G401 (cell line): ENCODE data around the gene PNKD. TPM values are rescaled to one million over a fixed set of nuclear protein-coding genes. Genes with fewer than 3 reads are reported as not detected.
A peak's percentile ranks its signal among the peaks of the same experiment; 100 is the strongest.

ENCODE experiments used
- DNase-seq: peaks from one replicate; pipeline ENCODE4 v3.0.0-alpha.2; 2015; ENCODE audit warnings: low spot score
- in situ Hi-C: cut with HindIII; loops from 2 replicates; pipeline ENCODE4 v1.10.0; 2016; ENCODE audit warnings: low sequenced_read_pairs, mixed read lengths
- total RNA-seq: library from RNA; depleted of rRNA; stranded (reverse); fragments of >200 nt; shearing (Covaris generic); gene quantifications from 2 replicates; pipeline ENCODE4 v1.2.3, GENCODE V29; 2014

Gene PNKD
- total RNA-seq, 1 experiment from 2014 or later: 37.5 TPM

DNA sequence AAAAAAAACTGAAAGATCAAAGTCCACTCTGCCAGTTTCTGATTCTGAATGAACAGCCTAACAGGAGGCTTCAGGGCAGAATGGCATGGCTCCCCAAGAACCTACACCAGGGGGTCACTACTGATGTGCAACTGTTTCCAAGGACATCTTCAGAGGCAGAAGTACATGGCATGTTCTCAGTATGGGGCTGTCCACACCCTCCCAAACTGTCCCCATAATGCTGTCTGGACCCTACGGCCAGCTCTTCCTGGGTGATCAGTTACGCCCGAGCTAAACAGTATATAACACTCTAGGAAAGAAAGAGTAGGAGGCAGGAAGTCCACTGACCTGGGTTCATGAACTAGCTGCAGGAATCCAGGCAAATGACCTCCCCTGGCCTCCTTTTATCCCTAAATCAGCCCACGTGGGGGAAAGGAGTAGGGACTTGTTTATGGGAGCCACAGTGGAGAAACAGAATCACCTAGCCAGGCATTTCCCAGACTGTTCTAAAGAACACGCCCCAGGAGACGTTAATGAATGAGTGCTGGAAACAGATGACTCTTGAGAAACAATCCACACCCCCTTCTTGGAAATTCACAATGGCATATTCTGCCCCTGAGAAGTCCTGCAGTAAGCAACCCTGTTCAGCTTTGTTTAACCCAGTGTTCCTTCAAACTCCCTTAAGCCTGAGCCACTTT is 19.5 kb downstream of the PNKD start:
- peak; percentile 10 for DNase-seq
- in situ Hi-C loops: no loop called here

- peak; percentile 11 for DNase-seq
- in situ Hi-C loops: no loop called here
Measured at GRCh38 chr2:218290316-218291261, 20.3 kb downstream of the PNKD start.

- in situ Hi-C loops: no loop called here
Measured at GRCh38 chr2:218291318-218292047, 21.2 kb downstream of the PNKD start.

GRCh38 chr2:218292048-218293014 is 22.0 kb downstream of the PNKD start, which contains the start of gene TMBIM1:
Gene TMBIM1 (minus strand): TSS chr2:218292503. CDS start chr2:218282141, 10,362 bp downstream.
- in situ Hi-C loops: no loop called here
- DNase-seq: peak; percentile 41

More at GRCh38 chr2:218291318-218292047, 21.2 kb downstream of the PNKD start:
- peak; percentile 12 for DNase-seq

GRCh38 chr2:218293715-218294429 is 23.6 kb downstream of the PNKD start:
- no peak for DNase-seq
- in situ Hi-C loops: no loop called here

- in situ Hi-C loops: no loop called here
- DNase-seq: no peak
Measured at GRCh38 chr2:218294430-218295022, 24.2 kb downstream of the PNKD start.

DNA sequence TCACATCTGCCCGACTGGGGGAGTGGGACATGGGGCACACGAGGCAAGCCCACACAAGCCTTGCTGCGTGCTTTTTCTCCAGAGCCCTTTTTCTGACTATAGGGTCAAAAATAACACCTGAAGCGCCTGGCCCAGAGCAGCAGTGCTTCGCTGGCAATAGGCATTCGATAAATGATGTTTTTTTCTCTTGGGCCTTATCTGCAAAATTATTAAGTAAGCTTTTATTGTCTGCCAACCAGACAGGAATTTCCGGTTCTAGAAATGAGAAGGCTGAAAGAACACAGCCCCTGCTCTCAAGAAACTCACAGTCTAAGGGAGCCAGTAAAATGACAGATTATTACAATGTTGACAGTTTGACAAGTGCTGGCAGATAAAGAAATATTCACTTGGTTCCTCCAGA is 24.7 kb downstream of the PNKD start:
- in situ Hi-C loops: no loop called here
- DNase-seq: no peak

DNA sequence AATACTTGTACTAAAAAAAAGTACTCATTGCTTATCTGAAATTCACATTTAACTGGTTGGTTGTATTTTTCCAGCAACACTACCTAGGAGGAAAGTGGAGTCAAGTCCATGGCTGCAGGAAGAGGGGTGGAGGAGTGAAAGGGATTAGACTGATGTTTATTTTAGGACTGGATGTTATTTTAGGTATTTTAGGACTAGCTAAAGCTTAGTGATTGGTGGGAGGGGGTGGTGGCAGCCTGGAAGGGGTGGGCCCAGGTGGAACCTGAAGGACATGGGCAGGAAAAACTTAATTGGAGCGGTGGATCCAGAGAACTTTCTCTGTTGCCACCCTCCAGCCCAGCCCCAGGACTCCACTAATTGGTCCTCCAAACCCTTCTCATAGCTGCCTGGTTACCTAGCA is 25.9 kb downstream of the PNKD start:
- in situ Hi-C loops: no loop called here
- no peak for DNase-seq

DNA sequence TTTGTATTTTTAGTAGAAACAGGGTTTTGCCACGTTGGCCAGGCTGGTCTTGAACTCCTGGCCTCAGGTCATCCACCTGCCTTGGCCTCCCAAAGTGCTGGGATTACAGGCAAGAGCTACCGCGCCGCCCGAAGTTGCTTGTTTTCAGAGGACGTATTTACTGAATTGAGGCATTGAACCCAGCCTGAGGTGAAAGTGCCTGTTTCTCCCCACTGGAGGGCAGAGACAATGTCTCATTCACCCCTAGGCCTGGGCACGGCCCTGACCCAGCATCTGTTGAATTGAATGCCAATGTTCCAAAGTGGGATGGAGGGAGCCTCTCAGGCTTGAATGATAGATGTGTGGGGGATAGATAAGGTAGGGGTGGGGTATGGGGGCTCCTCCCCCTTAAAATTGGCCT is 26.5 kb downstream of the PNKD start:
- no peak for DNase-seq
- in situ Hi-C loops: no loop called here

GRCh38 chr2:218298314-218298875 is 28.1 kb downstream of the PNKD start:
- DNase-seq: no peak
- in situ Hi-C loops: no loop called here

- in situ Hi-C loops: no loop called here
Measured at GRCh38 chr2:218300141-218300540, 29.8 kb downstream of the PNKD start.

GRCh38 chr2:218301176-218301819 is 31.0 kb downstream of the PNKD start:
- peak; percentile 85 for DNase-seq
- in situ Hi-C loops: no loop called here

More at GRCh38 chr2:218300141-218300540, 29.8 kb downstream of the PNKD start:
- DNase-seq: no peak

GRCh38 chr2:218305383-218305782 is 35.1 kb downstream of the PNKD start:
- in situ Hi-C loops: no loop called here
- no peak for DNase-seq

DNA sequence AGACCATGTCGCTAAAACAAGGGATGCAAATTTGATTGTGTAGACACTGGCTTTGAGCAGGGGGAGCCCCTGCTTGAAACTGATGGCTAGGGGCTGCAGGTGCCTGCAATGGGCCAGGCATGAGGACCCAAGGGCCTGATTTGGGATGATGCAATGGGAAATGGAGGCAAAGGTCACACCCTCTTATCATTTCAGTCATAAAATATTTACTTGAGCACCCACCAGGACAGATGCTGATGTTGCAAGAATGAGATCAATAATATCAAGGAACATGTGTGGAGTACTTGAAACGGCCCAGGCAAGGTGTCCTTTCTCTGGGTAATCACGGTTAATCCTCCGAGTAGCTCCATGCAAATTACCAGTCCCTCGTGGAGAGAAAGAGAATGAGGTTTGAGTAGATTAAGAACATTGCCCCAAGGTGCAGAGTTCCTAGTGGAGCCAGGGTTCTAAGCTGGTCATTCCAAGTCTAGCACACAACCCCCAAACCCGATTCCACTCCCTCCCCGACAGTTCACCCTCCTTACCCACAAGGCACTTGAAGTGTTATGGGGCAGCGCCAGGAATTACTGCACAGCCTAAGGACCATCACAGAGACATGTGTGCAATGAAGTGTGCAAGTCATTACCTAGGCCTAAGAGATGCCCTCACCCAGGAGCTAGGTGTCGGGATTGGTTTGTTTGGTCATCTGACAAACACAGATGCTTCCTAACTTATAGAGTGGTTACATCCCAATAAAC is 36.0 kb downstream of the PNKD start:
- in situ Hi-C loops: no loop called here
- no peak for DNase-seq

GRCh38 chr2:218307415-218308090 is 37.2 kb downstream of the PNKD start:
- in situ Hi-C loops: no loop called here
- no peak for DNase-seq
